Activated naive CD8-positive, alpha-beta T cell (primary cell): ENCODE results near the gene PCAT7.
A peak's percentile ranks its signal among the peaks of the same experiment; 100 is the strongest.
"Not testable (repeated sequence)": the region's sequence is repeated elsewhere in the genome, so short reads cannot be mapped to it uniquely, and the experiment has no call there.

Source experiments
- H3K27ac Mint-ChIP-seq: one replicate; pipeline ENCODE4 v1.8.0; 2021; ENCODE audit warnings: mixed read lengths
- H3K27me3 Mint-ChIP-seq: one replicate; pipeline ENCODE4 v1.8.0; 2021; ENCODE audit warnings: mixed read lengths
- H3K36me3 Mint-ChIP-seq: one replicate; pipeline ENCODE4 v1.8.0; 2021; ENCODE audit warnings: mixed read lengths
- H3K4me1 Mint-ChIP-seq: one replicate; pipeline ENCODE4 v1.8.0; 2021; ENCODE audit warnings: low read depth, mixed read lengths
- H3K4me3 Mint-ChIP-seq: one replicate; pipeline ENCODE4 v1.8.0; 2021; ENCODE audit warnings: mild to moderate bottlenecking, mixed read lengths
- H3K9me3 Mint-ChIP-seq: one replicate; pipeline ENCODE4 v1.8.0; 2021; ENCODE audit warnings: low read depth, mixed read lengths

The PCAT7 gene

GRCh38 chr9:94581728-94582127, 26.8 kb downstream of the PCAT7 start:
- Mint-ChIP-seq H3K4me1 (peaks cover 17% of the 10 kb centered on the region), H3K27ac (no peak overlapping the region), H3K36me3 (no peaks in the 10 kb centered on the region)

GRCh38 chr9:94584555-94584954, 29.7 kb downstream of the PCAT7 start:
- H3K27me3 Mint-ChIP-seq = peaks cover 10% of the 10 kb centered on the region
- no peaks in the 10 kb centered on the region for H3K36me3 Mint-ChIP-seq
- no peaks in the 10 kb centered on the region for H3K9me3 Mint-ChIP-seq
- H3K4me3 Mint-ChIP-seq = peak overlapping the region; percentile 44
- no peak overlapping the region for H3K27ac Mint-ChIP-seq
- peaks cover 20% of the 10 kb centered on the region for H3K4me1 Mint-ChIP-seq

More at GRCh38 chr9:94581728-94582127, 26.8 kb downstream of the PCAT7 start:
- Mint-ChIP-seq H3K9me3 (no peaks in the 10 kb centered on the region), H3K4me3 (no peak overlapping the region), H3K27me3 (peaks cover 3% of the 10 kb centered on the region)

- Mint-ChIP-seq H3K27me3 (peaks cover 10% of the 10 kb centered on the region), H3K9me3 (no peaks in the 10 kb centered on the region), H3K36me3 (no peaks in the 10 kb centered on the region), H3K4me3 (no peak overlapping the region), H3K4me1 (peaks cover 20% of the 10 kb centered on the region), H3K27ac (no peak overlapping the region)
Observed at GRCh38 chr9:94586316-94586715, 31.4 kb downstream of the PCAT7 start.

- Mint-ChIP-seq H3K4me3 (no peak overlapping the region), H3K27ac (no peak overlapping the region), H3K27me3 (peaks cover 10% of the 10 kb centered on the region), H3K4me1 (peaks cover 20% of the 10 kb centered on the region), H3K36me3 (no peaks in the 10 kb centered on the region), H3K9me3 (no peaks in the 10 kb centered on the region)
Observed at GRCh38 chr9:94586814-94587213, 31.9 kb downstream of the PCAT7 start.

- no peaks in the 10 kb centered on the region for H3K9me3 Mint-ChIP-seq
- no peak overlapping the region for H3K4me3 Mint-ChIP-seq
- H3K4me1 Mint-ChIP-seq = peaks cover 20% of the 10 kb centered on the region
- H3K36me3 Mint-ChIP-seq = no peaks in the 10 kb centered on the region
- no peak overlapping the region for H3K27ac Mint-ChIP-seq
- H3K27me3 Mint-ChIP-seq = peaks cover 12% of the 10 kb centered on the region
Observed at GRCh38 chr9:94588681-94589080, 33.8 kb downstream of the PCAT7 start.

- not testable (repeated sequence) for H3K4me3 Mint-ChIP-seq, H3K9me3 Mint-ChIP-seq, H3K36me3 Mint-ChIP-seq, H3K27ac Mint-ChIP-seq, H3K4me1 Mint-ChIP-seq
- peaks cover 11% of the 10 kb centered on the region for H3K27me3 Mint-ChIP-seq
Observed at GRCh38 chr9:94591046-94591545, 36.2 kb downstream of the PCAT7 start.

- Mint-ChIP-seq H3K4me1 (peaks cover 1% of the 10 kb centered on the region), H3K27ac (no peak overlapping the region)
Observed at GRCh38 chr9:94591876-94592275, 37.0 kb downstream of the PCAT7 start.

GRCh38 chr9:94592683-94593082, 37.8 kb downstream of the PCAT7 start:
- not testable (repeated sequence) for H3K4me1 Mint-ChIP-seq, H3K36me3 Mint-ChIP-seq, H3K4me3 Mint-ChIP-seq, H3K27ac Mint-ChIP-seq, H3K9me3 Mint-ChIP-seq
- H3K27me3 Mint-ChIP-seq = peaks cover 11% of the 10 kb centered on the region

More at GRCh38 chr9:94591876-94592275, 37.0 kb downstream of the PCAT7 start:
- Mint-ChIP-seq H3K36me3 (no peaks in the 10 kb centered on the region), H3K27me3 (peaks cover 11% of the 10 kb centered on the region), H3K4me3 (no peak overlapping the region), H3K9me3 (no peaks in the 10 kb centered on the region)

- H3K4me3 Mint-ChIP-seq = no peak within 1 kb of the TSS
- no peaks in the 10 kb centered on the region for H3K9me3 Mint-ChIP-seq
- peaks cover 10% of the 10 kb centered on the region for H3K27me3 Mint-ChIP-seq
- no peaks in the 10 kb centered on the region for H3K4me1 Mint-ChIP-seq
- H3K27ac Mint-ChIP-seq = no peak within 1 kb of the TSS
- no peaks in the 10 kb centered on the region for H3K36me3 Mint-ChIP-seq
Observed at GRCh38 chr9:94593459-94594345, 38.8 kb downstream of the PCAT7 start, which contains the start of gene FBP2. Gene FBP2 (minus strand): TSS chr9:94593824. CDS start chr9:94593726, 98 bp downstream.

- H3K27me3 Mint-ChIP-seq = peaks cover 2% of the 10 kb centered on the region
Observed at GRCh38 chr9:94599102-94599501, 44.2 kb downstream of the PCAT7 start.

GRCh38 chr9:94600258-94600657, 45.4 kb downstream of the PCAT7 start:
- no peaks in the 10 kb centered on the region for H3K36me3 Mint-ChIP-seq

More at GRCh38 chr9:94599102-94599501, 44.2 kb downstream of the PCAT7 start:
- Mint-ChIP-seq H3K36me3 (no peaks in the 10 kb centered on the region), H3K4me3 (no peak overlapping the region), H3K4me1 (peaks cover 2% of the 10 kb centered on the region), H3K27ac (no peak overlapping the region), H3K9me3 (no peaks in the 10 kb centered on the region)

GRCh38 chr9:94600715-94601114, 45.8 kb downstream of the PCAT7 start:
- Mint-ChIP-seq H3K4me3 (no peak overlapping the region), H3K36me3 (no peaks in the 10 kb centered on the region), H3K27me3 (no peaks in the 10 kb centered on the region), H3K4me1 (peaks cover 2% of the 10 kb centered on the region), H3K27ac (no peak overlapping the region), H3K9me3 (no peaks in the 10 kb centered on the region)

More at GRCh38 chr9:94600258-94600657, 45.4 kb downstream of the PCAT7 start:
- Mint-ChIP-seq H3K4me3 (no peak overlapping the region), H3K27ac (no peak overlapping the region), H3K4me1 (peaks cover 2% of the 10 kb centered on the region), H3K27me3 (no peaks in the 10 kb centered on the region), H3K9me3 (no peaks in the 10 kb centered on the region)

GRCh38 chr9:94602666-94603065, 47.8 kb downstream of the PCAT7 start:
- peaks cover 2% of the 10 kb centered on the region for H3K4me1 Mint-ChIP-seq
- no peaks in the 10 kb centered on the region for H3K9me3 Mint-ChIP-seq
- H3K36me3 Mint-ChIP-seq = peaks cover 4% of the 10 kb centered on the region
- H3K27me3 Mint-ChIP-seq = no peaks in the 10 kb centered on the region
- no peak overlapping the region for H3K4me3 Mint-ChIP-seq
- H3K27ac Mint-ChIP-seq = no peak overlapping the region

GRCh38 chr9:94603259-94604160, 48.6 kb downstream of the PCAT7 start:
- Mint-ChIP-seq H3K36me3 (peaks cover 4% of the 10 kb centered on the region), H3K27me3 (no peaks in the 10 kb centered on the region), H3K4me1 (peaks cover 2% of the 10 kb centered on the region), H3K9me3 (no peaks in the 10 kb centered on the region), H3K27ac (no peak overlapping the region), H3K4me3 (no peak overlapping the region)
